Glomerular visceral epithelial cell (primary cell): ENCODE results near the gene SCAMP4.

Experiments used
- DNase-seq: peaks from one replicate; pipeline ENCODE4 v3.0.0-alpha.2; 2016; ENCODE audit errors: extremely low spot score

SCAMP4 gene

DNA sequence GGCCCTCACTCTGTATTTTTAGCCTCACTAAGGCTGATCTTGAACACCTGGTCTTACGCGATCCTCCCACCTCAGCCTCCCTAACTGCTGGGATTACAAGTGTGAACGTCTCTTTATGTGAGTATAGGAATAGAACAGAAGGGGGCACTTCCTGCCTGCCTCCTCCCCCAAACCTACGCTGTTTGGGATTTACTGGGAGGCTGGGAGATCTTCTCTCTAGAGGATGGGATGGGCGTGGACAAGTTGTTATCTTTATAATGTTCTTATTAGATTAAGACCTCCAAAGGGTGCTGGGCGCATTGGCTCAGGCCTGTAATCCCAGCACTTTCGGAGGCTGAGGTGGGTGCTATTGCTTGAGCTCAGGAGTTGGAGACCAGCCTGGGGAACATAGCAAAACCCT is 32.9 kb downstream of the SCAMP4 start:
- no peak for DNase-seq

DNA sequence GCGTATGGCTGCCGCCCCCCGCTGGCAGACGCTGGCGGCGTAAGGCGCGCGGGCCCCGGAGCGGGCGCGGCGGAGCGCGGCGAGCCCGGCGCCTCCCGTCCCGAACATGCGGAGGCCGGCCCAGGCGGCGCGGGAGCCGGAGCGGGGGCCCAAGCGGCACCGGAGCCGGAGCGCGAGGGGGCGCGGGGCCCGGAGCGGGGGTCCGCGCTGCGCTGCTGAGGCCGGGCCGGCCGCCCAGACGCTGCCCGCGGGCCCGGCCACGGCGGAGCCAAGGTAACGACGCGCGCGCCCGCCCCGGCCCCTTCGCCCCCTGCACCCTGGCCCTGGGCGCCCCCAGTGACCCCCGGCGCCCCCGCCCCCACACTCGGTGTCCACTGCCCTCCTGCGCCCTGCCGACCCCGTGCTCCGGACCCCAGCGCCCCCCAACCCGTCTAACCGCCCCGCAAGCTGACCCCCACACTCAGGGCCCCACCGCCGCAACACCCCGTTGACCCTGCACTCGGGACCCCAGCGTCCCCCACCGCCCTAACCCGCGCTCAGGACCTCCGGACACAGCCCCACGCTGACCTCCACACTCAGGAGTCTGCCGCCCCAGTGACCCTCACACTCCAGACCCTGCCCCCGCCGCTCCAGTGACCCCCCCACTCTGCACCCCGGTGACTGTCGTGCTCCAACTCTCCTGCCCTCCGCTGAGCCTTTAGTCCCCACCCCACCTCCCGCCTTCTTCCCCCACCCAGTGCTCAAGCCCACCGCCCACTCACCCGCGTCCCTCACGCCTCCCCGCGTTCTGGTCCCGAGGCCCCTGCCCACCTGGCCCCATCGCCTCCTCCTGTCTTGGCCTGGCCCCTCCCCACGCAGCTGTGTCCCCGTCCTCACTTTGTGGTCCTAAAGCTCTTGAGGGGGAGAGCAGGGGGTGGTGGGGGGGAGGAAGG is 36.2 kb downstream of the SCAMP4 start, which contains the start of gene CSNK1G2:
Gene CSNK1G2, plus strand, starts transcription at position 27 of the 932 bp plus-strand sequence. CDS start 28,601 bp downstream, outside the sequence.
- DNase-seq, result no peak

DNA sequence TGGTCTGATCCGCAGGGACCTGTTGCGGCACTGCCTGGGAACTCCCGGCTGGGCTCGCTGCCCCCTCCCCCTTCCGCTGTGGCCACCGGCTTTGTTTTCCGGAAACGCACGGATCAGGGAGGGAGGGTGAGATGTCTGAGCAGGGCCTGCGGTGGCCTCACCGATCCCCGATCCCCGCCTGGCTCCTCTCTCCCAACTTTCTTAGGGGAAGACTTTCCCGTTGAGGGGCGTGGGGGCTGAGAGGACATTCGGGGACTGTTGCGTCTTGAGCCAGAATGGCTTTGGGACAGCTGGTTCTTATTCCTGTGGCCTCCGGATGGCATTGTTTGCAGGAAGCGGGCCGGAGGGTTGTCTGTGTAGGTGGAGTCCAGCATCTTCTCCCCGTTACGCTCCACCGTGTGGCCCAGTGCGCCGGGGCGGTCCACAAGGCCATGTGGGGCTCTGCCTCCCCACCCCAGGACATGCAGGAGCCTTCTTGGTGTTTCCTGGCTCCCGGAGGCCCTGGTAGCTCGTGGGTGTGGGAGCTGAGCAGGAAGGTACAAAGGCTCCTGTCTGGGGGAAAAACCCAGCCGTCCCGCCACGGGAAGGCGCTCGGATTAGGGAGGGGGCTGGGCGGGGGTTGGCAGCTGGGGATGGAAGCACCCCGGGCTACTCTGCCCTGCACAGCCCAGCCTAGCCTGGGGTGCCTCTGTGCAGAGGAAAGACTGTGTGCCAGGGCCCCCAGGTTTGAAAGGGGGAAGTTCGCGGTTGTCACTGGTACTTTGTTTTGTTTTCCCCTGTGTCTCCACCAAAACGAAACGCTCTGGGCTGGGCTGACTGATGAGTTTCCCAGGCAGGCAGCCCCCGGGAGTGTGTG is 37.1 kb downstream of the SCAMP4 start:
- DNase-seq, result peak; percentile 70

DNA sequence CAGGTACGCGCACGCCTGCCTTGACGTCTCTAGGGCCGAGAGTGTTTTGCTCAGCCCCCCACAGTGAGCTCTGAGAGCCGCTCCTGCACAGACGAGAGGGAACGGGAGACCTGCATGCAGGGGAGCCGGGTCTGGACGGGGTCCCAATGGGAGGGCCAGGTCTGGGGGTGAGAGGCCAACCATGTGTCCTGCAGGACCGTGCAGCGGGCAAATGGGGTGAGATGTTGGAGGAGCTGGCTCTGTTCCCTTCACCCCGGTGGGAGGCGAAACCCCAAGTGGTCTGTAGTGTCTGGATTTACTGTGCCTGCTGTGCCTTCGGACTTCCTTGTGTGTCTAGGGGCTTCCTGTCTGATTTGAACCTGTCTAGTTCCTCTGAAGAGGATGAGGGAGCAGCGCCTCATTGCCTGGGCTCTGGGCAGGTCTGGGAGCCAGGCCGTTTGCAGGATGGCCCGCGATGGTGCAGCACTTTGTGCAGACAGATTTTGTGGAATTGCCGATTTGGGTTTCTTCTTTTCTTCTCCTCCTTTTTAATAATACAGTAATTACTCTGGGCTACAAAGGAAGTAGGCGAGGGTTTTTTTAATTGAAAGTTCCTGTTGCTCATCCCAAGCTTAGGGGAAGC is 37.8 kb downstream of the SCAMP4 start:
- no peak for DNase-seq

DNA sequence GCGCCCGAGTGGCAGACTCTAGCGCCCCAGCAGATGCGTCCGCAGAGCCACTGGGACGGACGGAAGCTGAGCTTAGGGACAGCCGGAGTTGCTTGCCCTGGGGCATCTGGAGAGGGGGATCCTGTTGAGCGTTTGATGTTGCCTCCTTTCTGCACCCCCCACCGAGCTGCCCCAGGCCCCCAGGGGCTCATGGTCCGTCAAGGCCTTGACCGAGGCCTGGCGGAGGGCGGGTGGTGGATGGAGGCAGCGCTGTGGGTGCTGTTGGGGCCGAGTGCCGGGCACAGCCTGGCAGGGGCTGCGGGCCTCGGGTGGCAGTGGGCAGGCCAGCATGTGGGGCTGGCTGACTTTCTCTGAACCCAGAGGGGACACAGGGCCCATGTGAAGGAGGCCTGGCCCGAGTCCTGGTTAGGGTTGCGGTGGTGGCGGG is 38.5 kb downstream of the SCAMP4 start:
- DNase-seq, result no peak

DNA sequence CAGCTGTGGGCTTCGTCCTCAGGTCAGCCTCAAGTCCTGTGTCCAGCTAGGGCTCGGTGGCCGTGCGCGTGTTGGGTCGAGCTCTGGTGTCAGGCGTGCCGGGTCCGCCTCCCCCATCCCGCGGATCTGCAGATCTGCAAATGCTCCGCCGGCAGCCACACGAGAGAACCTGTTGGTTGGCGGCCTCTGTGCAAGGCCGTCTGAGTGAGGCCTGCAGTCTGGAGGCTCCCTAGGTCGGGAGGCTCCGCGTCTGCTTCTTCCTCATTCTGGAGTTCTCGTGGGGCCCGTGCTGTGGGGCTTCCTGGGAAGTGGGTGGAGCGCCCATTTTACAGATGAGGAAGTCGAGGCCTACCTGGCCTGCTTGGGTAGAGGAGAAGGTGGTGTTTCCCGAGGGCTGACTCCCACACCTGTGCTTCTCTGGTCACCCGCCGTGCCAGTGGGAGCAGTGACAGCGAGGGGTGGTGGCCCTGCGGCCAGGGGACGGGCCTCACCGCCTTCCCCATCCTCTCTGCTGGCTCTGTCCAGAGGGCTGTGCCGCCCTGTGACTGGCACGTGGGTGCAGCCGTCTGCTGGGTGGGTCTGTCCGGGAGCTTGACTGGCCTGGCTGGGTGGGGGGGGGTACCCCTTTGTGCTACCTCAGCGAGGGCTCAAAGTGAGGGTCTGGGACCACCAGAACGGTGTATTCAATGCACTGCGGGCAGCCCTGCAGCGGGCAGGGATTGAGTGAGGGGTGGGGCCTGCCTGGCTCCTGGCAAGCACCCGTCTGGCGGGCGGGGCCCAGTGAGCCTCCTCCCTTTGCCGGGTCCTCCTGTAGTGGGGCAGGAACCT is 39.1 kb downstream of the SCAMP4 start:
- no peak for DNase-seq

DNA sequence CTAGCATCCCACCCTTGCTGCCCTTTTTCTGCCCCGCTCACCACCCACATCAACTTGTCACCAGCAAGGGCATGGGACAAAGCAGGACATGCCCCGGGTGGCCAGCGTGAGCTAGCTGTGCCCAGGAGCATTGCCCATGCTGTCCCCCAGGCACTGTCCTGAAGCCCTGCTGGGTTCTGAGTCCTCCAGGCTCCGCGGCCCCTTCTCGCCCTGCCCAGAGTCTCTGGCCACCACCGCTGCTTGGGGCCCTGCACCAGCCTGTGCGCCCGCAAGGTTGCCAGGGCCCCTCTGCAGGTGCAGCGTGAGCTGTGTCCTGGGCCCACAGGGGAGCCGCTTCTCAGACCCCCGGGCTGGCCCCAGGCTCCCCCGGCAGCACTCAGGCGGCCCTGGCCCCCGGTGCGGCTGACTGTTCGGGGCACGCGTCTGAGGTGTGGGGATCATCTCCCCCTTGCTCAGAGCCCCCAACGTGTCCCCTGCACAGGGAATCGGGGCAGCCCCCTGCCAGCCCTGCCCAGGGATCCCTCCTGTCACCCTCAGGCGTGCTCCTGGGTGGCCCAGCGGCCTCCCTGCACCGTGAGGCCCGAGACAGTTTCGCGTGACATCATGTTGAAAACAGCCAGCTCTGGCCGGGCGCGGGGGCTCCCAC is 39.8 kb downstream of the SCAMP4 start:
- no peak for DNase-seq

DNA sequence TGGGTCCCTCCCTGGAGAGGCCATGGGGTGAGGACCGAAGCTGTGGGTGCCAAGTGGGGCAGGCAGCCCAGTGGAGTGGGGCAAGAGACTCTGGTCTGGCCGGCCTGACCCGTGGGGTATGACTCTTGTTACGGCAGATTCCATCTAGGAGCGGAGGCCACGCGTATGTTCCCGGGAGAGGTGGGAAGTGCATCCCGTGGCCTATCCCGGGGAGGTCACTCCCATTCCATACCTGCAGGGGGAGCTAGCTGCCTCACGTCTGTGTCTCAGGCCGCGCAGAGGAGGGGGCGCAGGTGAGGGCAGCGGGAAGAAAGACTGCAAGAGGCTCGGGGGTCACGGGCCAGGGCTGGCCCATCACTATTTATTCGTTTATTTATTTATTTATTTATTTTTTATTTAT is 40.7 kb downstream of the SCAMP4 start:
- peak; percentile 36 for DNase-seq

DNA sequence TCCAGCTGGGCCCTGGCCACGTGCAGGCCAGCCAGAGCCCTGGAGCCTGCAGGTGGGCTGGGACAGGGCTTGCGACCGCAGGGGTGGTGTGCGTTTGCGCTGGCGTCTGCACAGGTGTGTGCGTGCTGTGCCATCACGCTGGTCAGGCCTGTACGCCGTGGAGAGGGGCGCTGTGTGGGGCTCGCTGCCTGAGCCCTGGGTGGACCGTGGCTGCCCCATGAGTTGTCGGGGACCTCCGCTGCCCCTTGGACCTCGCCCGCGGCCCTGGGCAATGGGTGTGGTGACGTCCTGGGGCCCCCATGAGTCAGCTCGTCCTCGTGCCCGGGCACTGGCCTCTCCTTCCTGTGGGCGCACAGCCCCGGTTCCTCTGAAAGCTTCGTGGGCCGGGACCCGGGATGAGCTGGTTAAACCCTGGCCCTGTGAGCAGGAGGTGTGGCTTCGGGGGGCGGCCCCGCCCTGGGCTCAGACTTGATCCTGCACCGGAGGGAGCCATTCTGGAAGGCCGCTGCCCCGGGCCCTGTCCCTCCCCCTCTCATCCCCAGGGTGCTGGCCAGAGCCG is 42.5 kb downstream of the SCAMP4 start:
- DNase-seq, result no peak

DNA sequence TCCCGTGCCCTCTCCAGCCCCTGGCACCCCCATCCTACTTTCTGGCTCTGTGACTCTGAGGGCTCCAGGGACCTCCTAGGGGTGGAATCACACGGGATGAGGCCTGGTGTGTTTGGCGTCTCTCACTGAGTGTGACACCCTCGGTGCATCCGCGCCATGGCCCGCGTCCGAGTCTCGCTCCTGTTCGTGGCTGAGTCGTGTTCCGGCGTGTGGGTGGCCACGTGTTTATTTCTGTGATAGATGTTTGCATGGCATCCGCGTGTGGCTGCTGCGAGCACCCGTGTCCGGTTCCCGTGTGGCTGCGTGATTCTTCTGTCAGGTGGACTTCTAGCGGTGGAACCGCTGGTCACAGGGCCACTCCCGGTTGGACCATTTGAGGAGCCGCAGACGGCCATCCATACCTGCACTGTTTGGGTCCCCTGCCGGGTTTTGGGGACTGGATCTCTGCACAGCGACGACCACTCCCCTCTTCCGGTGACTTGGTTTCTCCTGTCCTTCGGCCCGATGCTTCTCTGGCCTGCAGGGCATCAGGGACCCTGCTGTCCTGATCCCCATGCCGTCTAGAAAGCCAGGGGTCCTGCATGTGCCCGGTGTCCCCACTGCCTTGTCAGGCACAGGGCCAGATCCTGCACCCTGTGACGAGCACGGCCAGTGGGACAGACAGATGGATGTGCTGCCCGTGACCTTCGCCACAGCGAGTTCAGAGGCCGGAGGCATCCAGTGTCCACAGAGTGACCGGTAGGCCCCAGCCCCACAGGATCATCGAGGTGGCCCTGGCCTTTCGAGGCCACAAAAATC is 44.3 kb downstream of the SCAMP4 start:
- DNase-seq, result no peak

DNA sequence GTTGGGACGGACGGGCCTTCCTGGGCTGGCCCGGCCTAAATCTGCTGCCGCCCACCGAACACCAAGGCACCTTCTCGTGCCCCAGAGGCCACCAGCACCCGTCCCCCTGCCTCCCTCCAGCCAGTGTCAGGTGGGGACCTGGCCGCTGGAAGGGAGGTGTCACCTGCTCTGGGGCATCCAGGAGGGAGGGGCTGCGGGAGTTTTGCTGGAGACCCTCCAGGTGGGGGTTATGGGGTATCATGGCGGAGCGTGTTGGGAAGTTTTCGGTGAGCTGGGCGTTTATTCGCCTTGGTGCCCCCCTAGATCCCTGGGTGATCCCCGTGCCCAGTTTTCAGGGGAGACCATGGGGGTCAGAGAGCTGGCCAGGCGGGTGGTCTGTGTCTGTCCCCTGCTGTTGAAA is 45.4 kb downstream of the SCAMP4 start:
- DNase-seq, result no peak

DNA sequence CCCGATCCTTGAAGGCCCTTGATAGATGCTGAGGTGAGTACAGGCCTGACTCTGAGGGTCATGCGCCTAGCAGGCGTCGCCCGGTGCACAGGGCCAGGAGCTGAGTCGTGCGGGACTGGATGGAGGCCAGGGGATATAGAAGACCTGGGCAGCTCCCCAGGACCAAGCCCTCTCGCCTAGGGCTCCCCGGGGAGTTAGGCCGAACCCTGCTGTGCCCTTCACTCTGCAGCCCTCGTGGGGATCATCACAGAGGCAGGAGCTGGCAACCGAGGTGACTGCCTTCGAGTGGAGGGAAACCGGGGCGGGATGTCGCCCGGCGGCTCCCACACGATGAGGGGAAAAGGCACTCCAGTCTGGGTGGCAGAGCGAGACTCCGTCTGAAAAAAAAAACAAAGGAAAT is 47.4 kb downstream of the SCAMP4 start:
- DNase-seq, result no peak

DNA sequence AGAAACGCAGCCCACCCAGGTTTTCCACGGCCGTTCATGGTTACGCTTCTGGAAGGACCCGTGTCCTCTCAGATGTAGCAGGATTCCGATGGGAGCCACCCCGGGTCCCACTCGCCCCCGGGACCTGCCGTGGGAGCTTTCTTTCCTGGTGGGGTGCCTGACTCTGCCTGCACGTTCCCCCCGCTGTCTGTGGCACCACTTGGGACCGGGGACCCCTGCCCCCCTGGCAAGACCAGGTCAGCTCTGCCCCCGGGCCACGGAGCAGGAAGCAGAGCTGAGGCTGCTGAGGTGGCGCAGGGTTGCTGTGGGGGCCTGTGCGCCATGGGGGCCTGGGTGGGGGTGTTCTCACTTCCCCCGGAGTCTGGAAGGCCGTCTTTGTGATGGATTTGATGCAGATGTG is 47.8 kb downstream of the SCAMP4 start:
- no peak for DNase-seq

DNA sequence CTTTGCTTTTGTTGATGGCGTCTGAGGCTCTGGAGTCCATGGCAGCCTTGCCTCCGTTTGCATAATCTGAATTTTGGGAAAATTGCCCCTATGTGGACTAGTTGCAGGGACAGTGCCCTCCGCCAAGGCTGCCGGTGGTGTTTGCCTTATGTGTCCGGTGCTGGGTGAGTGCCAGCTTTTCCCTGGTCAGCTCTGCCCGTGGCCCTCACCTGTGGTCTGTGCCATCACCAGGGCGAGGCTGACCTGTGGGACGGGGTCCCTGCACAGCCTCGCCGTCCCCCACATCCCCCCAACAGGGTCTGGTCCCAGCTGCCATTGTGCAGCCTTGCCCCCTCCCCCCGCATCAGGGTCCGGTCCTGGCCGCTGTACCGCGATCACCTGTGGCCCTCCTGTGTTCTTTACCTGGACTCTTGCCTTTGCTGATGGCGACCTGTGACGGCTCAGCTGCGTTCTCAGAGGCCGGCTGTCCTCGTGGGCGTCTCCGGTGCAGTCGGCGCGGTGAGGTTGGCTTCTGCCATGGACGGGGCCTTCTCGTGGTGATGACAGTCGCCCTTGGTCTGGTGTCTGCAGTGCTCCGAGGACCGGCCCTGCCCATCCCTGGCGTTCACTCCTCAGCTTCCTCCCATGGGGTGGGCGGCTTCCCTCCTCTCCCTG is 48.4 kb downstream of the SCAMP4 start:
- DNase-seq, result no peak

DNA sequence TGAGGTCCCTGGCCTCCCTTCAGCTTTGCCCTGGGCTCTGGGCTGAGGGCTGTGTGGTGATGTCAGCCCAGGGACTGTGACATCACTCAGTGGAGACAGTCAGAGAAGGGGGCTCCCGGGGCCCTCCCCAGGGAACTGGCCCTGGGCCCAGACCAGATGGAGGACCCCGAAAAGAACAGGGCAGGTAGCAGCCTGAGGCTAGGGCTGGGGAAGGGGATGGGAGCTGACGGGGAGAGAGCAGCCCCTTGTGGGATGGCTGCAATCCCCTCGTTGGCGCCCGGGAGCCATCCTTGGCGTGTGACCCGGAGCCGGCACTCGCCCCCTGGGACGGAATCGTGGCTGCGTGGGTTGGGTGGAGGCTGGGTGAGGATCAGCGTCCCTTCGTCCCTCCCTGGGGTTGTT is 49.3 kb downstream of the SCAMP4 start:
- no peak for DNase-seq

DNA sequence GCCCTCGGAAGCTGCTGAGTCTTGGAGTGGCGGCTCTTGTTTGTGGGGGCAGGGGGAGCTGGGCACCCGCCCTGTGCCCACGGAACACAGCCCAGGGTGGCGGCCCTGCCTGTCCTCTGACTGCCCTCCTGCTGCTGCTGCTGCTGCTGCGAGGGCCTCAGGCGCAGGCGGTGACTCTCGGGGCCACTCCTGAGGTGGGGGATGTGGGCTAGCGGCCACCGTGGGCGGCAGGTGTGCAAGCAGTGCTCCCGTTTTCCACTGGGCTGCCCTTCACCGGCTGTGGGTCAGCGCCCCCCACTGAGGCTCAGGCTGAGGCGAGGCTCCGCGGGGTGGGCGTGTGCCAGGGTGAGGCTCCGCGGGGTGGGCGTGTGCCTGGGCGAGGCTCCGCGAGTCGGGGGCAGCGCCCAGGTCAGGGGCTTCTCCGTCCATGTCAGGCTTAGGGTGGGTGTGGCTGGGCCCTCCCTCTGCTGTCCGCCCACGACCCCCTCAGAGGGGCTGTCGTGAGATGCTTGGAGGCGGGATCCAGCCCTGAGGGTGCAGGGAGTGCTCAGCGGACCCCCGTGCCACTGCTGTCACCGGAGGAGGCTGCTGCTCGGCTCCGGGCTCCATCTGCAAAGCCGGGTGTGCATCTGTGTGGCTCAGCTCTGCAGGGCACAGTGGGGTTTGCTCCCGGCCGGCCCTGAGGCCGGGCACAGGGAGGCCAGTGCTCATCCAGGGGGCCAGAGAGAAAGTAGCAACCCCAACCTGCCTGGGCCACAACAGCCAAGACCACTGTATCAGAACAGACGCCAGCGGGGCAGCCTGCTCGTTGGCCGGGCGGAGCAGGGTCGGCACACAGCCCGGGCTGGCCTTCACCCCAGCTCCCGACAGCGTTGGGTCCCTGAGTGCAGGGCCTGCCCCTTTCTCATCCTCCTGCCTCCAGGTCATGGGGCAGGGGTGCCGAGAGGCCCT is 50.2 kb downstream of the SCAMP4 start:
- DNase-seq, result no peak

DNA sequence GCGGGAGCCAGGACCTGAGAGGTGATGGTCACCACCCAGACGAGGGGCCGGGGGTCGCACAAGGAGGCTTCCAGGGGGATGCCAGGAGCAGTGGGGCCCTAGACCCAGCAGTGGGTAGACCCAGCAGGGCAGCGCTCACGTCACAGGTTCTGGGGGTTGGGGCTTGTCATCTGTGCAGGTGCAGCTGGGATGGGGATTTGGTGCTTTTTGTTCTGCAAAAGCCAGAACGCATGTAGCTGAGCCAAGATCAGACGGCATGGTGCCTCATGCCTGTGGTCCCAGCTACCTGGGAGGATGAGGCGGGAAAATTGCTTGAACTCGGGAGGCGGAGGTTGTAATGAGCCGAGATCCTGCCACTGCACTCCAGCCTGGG is 50.9 kb downstream of the SCAMP4 start:
- DNase-seq, result no peak

DNA sequence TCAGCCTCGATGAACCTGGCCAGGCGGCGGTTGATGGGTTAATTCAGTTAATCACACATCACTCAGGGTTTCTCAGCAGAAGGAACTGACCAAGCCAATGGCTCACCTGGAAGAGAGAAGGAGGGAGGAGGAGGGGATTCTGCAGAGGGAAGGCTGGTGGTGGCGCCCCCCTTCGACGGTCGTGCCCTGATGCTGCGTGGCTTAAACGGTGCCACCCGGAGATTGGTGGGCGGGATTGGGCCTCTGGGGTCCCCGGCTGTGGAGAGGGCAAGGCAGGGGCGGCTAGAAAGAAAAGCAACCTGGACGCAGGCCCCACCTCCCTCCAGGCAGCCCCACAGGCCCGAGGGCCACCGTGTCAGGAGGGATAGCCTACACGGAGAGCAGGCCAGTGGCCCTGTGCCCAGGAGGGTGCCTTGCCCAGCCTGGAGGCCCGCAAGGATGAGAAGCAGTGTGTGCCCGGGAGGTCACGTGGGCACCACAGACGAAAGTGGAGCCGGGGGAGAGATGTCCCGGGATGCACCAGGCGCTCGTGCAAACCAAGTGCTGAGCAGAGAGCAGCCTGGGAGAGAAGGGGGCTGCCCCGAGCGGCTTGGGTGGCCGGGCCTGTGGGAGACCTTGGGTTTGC is 51.8 kb downstream of the SCAMP4 start:
- no peak for DNase-seq
